Endothelial cell of umbilical vein (primary cell): Measurements from ENCODE around the gene TRIM27. TPM values are rescaled to one million over a fixed set of nuclear protein-coding genes. Genes with fewer than 3 reads are reported as not detected.
A peak's percentile ranks its signal among the peaks of the same experiment; 100 is the strongest.

Source experiments
- BruUV-seq: library from RNA; stranded (reverse); fragments of 400-500 nt; replicated peaks from 2 replicates; lab custom pipeline; 2021; lab: Mats Ljungman, UMichigan
- CTCF ChIA-PET: fragments of 300-600, 350-600 bp; sonication (Branson Sonifier 250); formaldehyde crosslinking; loops from one replicate; lab custom pipeline; 2021; ENCODE audit warnings: antibody characterized with exemption, inconsistent platforms; lab: Charles Lee
- POLR2A ChIA-PET: fragments of 300-600, 350-600 bp; sonication (Branson Sonifier 250); formaldehyde crosslinking; loops from one replicate; lab custom pipeline; 2021; ENCODE audit warnings: antibody characterized with exemption, inconsistent platforms; lab: Charles Lee
- DNase-seq: peaks from one replicate; pipeline ENCODE4 v3.0.0-alpha.2; 2011; ENCODE audit warnings: low read depth, low spot score
- FAIRE-seq: peaks from 2 replicates; lab custom pipeline; 2011; peaks lifted over from hg19 to GRCh38; lab: Jason Lieb, UNC
- H2AFZ ChIP-seq: 2 replicates; pipeline ENCODE4 v1.6.0; 2012; ENCODE audit warnings: low read depth, low read length, control low read depth, inconsistent platforms
- H3K27ac ChIP-seq: 2 replicates; pipeline ENCODE4 v1.5.1; 2011; ENCODE audit warnings: low read depth, mild to moderate bottlenecking, control low read depth, low read length, moderate library complexity; ENCODE audit not compliant: insufficient read depth
- H3K27me3 ChIP-seq, 2 experiments: 2 replicates each; pipeline versions ENCODE4 v1.6.0 to v1.6.1; 2011; ENCODE audit warnings: low read length in 2 of 2, mixed read lengths in 1 of 2; ENCODE audit not compliant: control insufficient read depth in 2 of 2, insufficient read depth in 2 of 2
- H3K36me3 ChIP-seq, 2 experiments: 2 replicates in 1 of 2; 3 replicates in 1 of 2; pipeline ENCODE4 v1.5.1; 2011; ENCODE audit warnings: low read length in 2 of 2, mild to moderate bottlenecking in 1 of 2, moderate library complexity in 1 of 2; ENCODE audit not compliant: control insufficient read depth in 2 of 2, insufficient read depth in 2 of 2; ENCODE audit errors: extremely low read depth in 1 of 2
- H3K4me1 ChIP-seq: 3 replicates; pipeline ENCODE4 v1.5.1; 2011; ENCODE audit warnings: mild to moderate bottlenecking, low read length; ENCODE audit not compliant: control insufficient read depth, insufficient read depth; ENCODE audit errors: extremely low read depth
- H3K4me2 ChIP-seq: 2 replicates; pipeline ENCODE4 v1.6.1; 2011; ENCODE audit warnings: low read length, control low read depth, mixed read lengths; ENCODE audit not compliant: insufficient read depth
- H3K4me3 ChIP-seq, 3 experiments: fragments of 200-600 bp in 1 of 3; sonication (generic), shearing (Covaris generic) in 1 of 3; replicated peaks in 1 of 3; 2 replicates each; pipeline ENCODE4 v1.5.1; 2011 to 2016; ENCODE audit warnings: control low read depth in 3 of 3, low read length in 3 of 3, mild to moderate bottlenecking in 2 of 3, inconsistent platforms in 1 of 3, low read depth in 1 of 3, moderate library complexity in 1 of 3; ENCODE audit not compliant: insufficient read depth in 1 of 3
- H3K79me2 ChIP-seq: 2 replicates; pipeline ENCODE4 v1.6.0; 2012; ENCODE audit warnings: low read length, inconsistent platforms; ENCODE audit not compliant: control insufficient read depth, insufficient read depth
- H3K9ac ChIP-seq: replicated peaks from 2 replicates; pipeline ENCODE3; 2011; ENCODE audit warnings: low read length, control low read depth; ENCODE audit not compliant: insufficient read depth; ENCODE audit errors: extremely low read depth
- H3K9me1 ChIP-seq: replicated peaks from 3 replicates; pipeline ENCODE4 v1.6.0; 2011; ENCODE audit warnings: mild to moderate bottlenecking, low read length; ENCODE audit not compliant: control insufficient read depth, insufficient read depth; ENCODE audit errors: extremely low read depth
- H3K9me3 ChIP-seq: replicated peaks from 2 replicates; pipeline ENCODE4 v1.5.1; 2012; ENCODE audit warnings: low read length, inconsistent platforms; ENCODE audit not compliant: control insufficient read depth, insufficient read depth
- H4K20me1 ChIP-seq: replicated peaks from 2 replicates; pipeline ENCODE3; 2011; ENCODE audit warnings: mild to moderate bottlenecking, low read length; ENCODE audit not compliant: control insufficient read depth, insufficient read depth; ENCODE audit errors: extremely low read depth
- CTCF ChIP-seq, 2 donors: IDR thresholded peaks; 1 replicate in 1 of 2; 2 replicates in 1 of 2; pipeline ENCODE4 v1.5.1; 2011; ENCODE audit warnings: low read length in 2 of 2, mild to moderate bottlenecking in 2 of 2, moderate library complexity in 2 of 2, control low read depth in 1 of 2, inconsistent platforms in 1 of 2, low read depth in 1 of 2; ENCODE audit not compliant: insufficient read depth in 1 of 2; ENCODE audit errors: extremely low read depth in 1 of 2
- EZH2 ChIP-seq: IDR thresholded peaks from 2 replicates; pipeline ENCODE4 v1.6.1; 2012; ENCODE audit warnings: borderline replicate concordance, low read depth, mild to moderate bottlenecking, moderate library complexity, low read length, inconsistent platforms; ENCODE audit not compliant: severe bottlenecking
- FOS ChIP-seq: IDR thresholded peaks from 2 replicates; pipeline ENCODE4 v1.6.1; 2011; ENCODE audit warnings: mild to moderate bottlenecking, low read length, moderate library complexity, borderline replicate concordance; ENCODE audit not compliant: insufficient read depth
- GATA2 ChIP-seq: IDR thresholded peaks from 2 replicates; pipeline ENCODE4 v1.7.0; 2011; ENCODE audit warnings: low read depth, mild to moderate bottlenecking, moderate library complexity, mixed read lengths, low read length; ENCODE audit not compliant: insufficient read length, insufficient read depth
- JUN ChIP-seq: IDR thresholded peaks from 2 replicates; pipeline ENCODE4 v1.6.1; 2011; ENCODE audit warnings: borderline replicate concordance, low read depth; ENCODE audit not compliant: insufficient read length, insufficient read depth
- MYC ChIP-seq: IDR thresholded peaks from one replicate; pipeline ENCODE4 v1.6.1; 2011; ENCODE audit warnings: mild to moderate bottlenecking, low read depth, low read length
- POLR2A ChIP-seq: IDR thresholded peaks from 2 replicates; pipeline ENCODE4 v1.6.1; 2012; ENCODE audit warnings: low read depth, mild to moderate bottlenecking, control low read depth, low read length
- POLR2AphosphoS5 ChIP-seq: IDR thresholded peaks from 2 replicates; pipeline ENCODE4 v1.6.1; 2012; ENCODE audit warnings: low read depth, mild to moderate bottlenecking, control low read depth, low read length, moderate library complexity; ENCODE audit not compliant: insufficient read depth
- dilution Hi-C: fragments of 300-500 bp; cut with MboI; formaldehyde crosslinking; loops from one replicate; pipeline ENCODE4 v1.15.0; 2019; ENCODE audit warnings: low sequenced_read_pairs; ENCODE audit not compliant: extremely low pct_ligation_motif_present
- intact Hi-C: fragments of 100-400 bp; cut with micrococcal nuclease; formaldehyde crosslinking; loops from one replicate; pipeline ENCODE4 v1.10.0; 2022
- polyA plus RNA-seq, 4 experiments: library from polyadenylated mRNA; depleted of rRNA in 3 of 4; stranded (reverse) in 3 of 4; unstranded in 1 of 4; fragments of >200 nt; gene quantifications; 2 replicates each; pipeline versions ENCODE4 v1.2.1 to v1.2.3, GENCODE V29; 2011 to 2012; ENCODE audit warnings: missing spikeins in 1 of 4
- total RNA-seq: library from RNA; stranded (reverse); gene quantifications from 2 replicates; pipeline ENCODE4 v1.2.3, GENCODE V29; 2021
- TF ChIP-seq, protein P1 (sequence below): IDR thresholded peaks from 2 replicates; pipeline ENCODE4 v1.6.1; 2011; ENCODE audit not compliant: insufficient read depth, insufficient read length

The TRIM27 gene
- total and polyA plus RNA-seq, 2 donors (not counting 3 experiments of a cell fraction or from before 2014, with no cell fraction given) = 67.1 to 69.2 TPM

DNA sequence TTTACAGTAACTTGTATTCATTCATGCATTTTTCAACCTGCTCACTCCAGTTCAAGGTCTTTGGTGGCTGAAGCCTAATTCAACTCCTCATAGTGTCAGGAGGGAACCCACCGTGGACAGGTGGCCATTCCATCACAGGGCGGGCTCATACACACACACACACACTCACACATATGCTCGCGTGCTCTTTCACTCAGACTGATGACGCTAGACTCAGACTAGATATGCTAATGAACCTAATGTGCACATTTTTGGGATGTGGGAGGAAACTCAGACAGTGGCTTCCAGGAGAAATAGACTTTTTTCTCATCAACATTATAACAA is 56.7 kb downstream of the TRIM27 start:
- peaks cover 16% of the 10 kb centered on the region for H3K4me1 ChIP-seq
- FAIRE-seq = no peak
- H2AFZ ChIP-seq = peak overlapping the region; percentile 92
- ChIA-PET POLR2A (no interaction called here), CTCF (interaction anchor here (2.0 kb wide), 1 partner anchor 57 kb away, joined by 7 read pairs; the partner anchor contains the start of gene TRIM27)
- H3K9ac ChIP-seq = no peak overlapping the region
- no peaks in the 10 kb centered on the region for H3K79me2 ChIP-seq
- dilution Hi-C loops = no loop called here
- BruUV-seq = no TSS peak
- no peaks in the 10 kb centered on the region for H3K9me1 ChIP-seq
- H3K27ac ChIP-seq = no peak overlapping the region
- TF ChIP-seq JUN (no peak), FOS (no peak), EZH2 (no peak), GATA2 (no peak), POLR2AphosphoS5 (no peak), CTCF (IDR thresholded peaks at IDR 0.05; ENCODE audit: extremely low read depth in 1 of 2, insufficient read depth in 1 of 2, low read depth in 1 of 2, low read length in 2 of 2) (no peak), MYC (no peak), POLR2A (no peak)
- TF ChIP-seq, protein P1, sequence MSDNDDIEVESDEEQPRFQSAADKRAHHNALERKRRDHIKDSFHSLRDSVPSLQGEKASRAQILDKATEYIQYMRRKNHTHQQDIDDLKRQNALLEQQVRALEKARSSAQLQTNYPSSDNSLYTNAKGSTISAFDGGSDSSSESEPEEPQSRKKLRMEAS = no peak
- H3K36me3 ChIP-seq = no peaks in the 10 kb centered on the region
- no peaks in the 10 kb centered on the region for H4K20me1 ChIP-seq
- H3K27me3 ChIP-seq = no peaks in the 10 kb centered on the region
- DNase-seq = no peak
- intact Hi-C loops = no loop called here
- H3K4me2 ChIP-seq = peak overlapping the region; percentile 32
- peak overlapping the region in 2 of 3 experiments; percentile 29 to 56 for H3K4me3 ChIP-seq
- H3K9me3 ChIP-seq = no peaks in the 10 kb centered on the region
